ENCODE measurements around the gene RBMS3. TPM values are rescaled to one million over a fixed set of nuclear protein-coding genes. Genes with fewer than 3 reads are reported as not detected.

RBMS3 gene
- total RNA-seq, 1 donor from 2014 or later, result 65.1 TPM

DNA sequence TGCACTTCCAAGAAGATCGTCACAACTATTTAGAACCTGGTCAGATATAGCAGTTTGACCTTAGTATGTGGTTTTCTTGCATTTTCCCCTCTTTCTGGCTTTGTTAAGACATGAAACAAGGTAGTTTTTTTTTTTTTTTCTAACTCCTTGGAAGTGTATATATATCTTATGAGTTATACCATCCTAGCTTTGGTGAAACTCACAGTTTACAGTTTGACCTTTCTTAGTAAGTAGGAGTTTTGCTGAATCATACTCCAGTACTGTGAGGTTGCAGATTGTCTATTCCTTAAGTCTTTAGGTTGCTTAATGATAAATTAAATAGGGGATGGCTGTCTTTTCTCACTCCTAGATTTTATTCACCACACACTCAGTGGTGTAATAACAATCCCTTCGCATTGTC is 325.0 kb downstream of the RBMS3 start:
- Mint-ChIP-seq H3K27me3 (ENCODE audit: unreplicated experiment) (no peaks in the 10 kb centered on the region), H3K9me3 (ENCODE audit: unreplicated experiment) (no peaks in the 10 kb centered on the region), H3K36me3 (ENCODE audit: unreplicated experiment) (no peaks in the 10 kb centered on the region), H3K4me1 (ENCODE audit: low read depth, unreplicated experiment) (no peaks in the 10 kb centered on the region), H3K27ac (ENCODE audit: unreplicated experiment) (no peak overlapping the region), H3K4me3 (ENCODE audit: unreplicated experiment) (no peak overlapping the region)
- TF ChIP-seq, protein P1, sequence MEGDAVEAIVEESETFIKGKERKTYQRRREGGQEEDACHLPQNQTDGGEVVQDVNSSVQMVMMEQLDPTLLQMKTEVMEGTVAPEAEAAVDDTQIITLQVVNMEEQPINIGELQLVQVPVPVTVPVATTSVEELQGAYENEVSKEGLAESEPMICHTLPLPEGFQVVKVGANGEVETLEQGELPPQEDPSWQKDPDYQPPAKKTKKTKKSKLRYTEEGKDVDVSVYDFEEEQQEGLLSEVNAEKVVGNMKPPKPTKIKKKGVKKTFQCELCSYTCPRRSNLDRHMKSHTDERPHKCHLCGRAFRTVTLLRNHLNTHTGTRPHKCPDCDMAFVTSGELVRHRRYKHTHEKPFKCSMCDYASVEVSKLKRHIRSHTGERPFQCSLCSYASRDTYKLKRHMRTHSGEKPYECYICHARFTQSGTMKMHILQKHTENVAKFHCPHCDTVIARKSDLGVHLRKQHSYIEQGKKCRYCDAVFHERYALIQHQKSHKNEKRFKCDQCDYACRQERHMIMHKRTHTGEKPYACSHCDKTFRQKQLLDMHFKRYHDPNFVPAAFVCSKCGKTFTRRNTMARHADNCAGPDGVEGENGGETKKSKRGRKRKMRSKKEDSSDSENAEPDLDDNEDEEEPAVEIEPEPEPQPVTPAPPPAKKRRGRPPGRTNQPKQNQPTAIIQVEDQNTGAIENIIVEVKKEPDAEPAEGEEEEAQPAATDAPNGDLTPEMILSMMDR (IDR thresholded peaks at IDR 0.05; ENCODE audit: partially characterized antibody, unreplicated experiment), result no peak
- DNase-seq, result no peak

DNA sequence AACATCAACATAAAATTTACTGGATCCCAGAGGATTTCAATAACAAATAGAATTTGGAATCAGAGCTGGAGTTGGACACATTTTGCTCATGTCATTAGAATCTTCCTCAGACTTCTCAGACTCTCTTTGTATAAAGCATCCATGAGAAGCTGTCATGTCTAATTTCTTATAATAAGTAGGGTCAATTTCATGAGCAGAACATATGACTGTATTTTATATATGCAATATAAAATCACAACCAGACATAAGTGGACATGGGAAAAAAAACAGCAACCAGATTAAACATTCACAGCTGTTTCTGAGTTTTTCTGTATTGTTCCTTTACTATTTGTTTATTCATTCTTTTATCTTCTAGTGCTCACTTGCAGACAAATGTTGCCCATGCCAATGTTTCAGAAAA is 325.5 kb downstream of the RBMS3 start:
- TF ChIP-seq, protein P1 (IDR thresholded peaks at IDR 0.05; ENCODE audit: partially characterized antibody, unreplicated experiment), result no peak
- DNase-seq, result no peak
- H3K36me3 Mint-ChIP-seq (ENCODE audit: unreplicated experiment), result no peaks in the 10 kb centered on the region
- H3K4me3 Mint-ChIP-seq (ENCODE audit: unreplicated experiment), result no peak overlapping the region
- no peaks in the 10 kb centered on the region for H3K4me1 Mint-ChIP-seq (ENCODE audit: low read depth, unreplicated experiment)
- no peaks in the 10 kb centered on the region for H3K27me3 Mint-ChIP-seq (ENCODE audit: unreplicated experiment)
- H3K9me3 Mint-ChIP-seq (ENCODE audit: unreplicated experiment), result no peaks in the 10 kb centered on the region
- H3K27ac Mint-ChIP-seq (ENCODE audit: unreplicated experiment), result no peak overlapping the region

DNA sequence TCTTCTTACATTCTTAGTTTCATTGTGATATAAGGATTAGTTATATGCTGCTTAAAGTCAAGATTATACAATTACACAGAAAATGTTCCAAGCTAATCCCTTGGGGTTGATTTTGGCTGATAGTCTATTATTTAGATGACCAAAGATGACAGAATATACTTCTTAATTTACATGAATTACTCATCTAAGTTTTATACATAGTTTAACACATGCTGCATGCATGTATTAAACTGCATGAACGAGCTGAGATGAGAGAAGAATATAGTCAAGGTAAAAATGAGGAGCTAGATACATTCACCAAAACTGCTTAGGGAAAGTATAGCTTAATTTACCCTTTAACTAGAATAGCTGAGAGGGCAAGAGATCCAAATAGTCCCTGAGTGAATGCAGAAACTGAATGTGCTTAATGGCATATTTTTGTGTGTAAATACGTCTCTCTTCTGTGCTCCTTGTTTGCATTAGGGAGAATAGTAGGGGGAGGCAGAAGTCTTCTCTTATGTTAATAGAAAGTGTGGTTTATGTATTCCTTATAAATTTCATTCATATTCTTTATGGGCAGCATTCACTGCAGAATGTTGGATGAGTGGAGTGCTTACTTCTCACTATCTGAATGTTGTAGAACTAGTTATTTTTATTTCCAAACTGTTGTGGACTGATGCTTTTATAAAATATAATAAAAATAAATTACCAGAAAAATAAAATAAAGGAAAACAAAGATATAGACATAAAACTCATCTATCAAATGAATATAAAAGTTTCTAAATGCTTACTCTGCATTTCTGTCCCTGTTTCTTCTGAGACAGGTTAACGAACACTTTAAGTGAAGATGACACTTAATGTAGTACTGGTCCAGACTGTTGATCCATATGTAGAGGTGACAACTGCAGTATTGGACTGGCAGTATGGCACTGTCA is 327.8 kb downstream of the RBMS3 start:
- Mint-ChIP-seq H3K4me1 (ENCODE audit: low read depth, unreplicated experiment) (no peaks in the 10 kb centered on the region), H3K36me3 (ENCODE audit: unreplicated experiment) (no peaks in the 10 kb centered on the region)
- TF ChIP-seq, protein P1 (IDR thresholded peaks at IDR 0.05; ENCODE audit: partially characterized antibody, unreplicated experiment), result no peak

DNA sequence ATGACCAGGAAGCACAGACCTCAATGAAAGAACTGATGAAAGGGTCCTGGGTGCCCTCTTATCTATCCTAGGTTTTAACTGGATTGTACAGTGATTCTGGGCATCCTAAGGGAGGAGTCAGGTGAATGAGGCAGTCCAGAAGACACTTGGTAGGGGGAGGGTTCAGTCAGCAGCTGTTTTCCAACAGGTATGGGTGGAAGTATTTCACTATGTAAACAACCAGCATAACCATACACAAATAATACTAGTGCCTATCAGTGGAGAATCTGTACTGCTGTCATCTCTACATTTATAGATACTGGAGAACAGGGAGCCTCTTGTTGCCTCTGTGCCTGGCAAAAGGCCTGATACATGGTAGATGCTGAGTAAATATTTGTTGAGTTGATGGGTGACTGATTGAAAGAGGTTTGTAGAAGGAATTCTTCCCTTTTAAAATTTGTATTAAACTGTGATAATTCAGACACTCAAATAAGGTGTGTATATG is 328.5 kb downstream of the RBMS3 start:
- TF ChIP-seq, protein P1 (IDR thresholded peaks at IDR 0.05; ENCODE audit: partially characterized antibody, unreplicated experiment), result no peak
- DNase-seq, result no peak
- Mint-ChIP-seq H3K27me3 (ENCODE audit: unreplicated experiment) (no peaks in the 10 kb centered on the region), H3K4me1 (ENCODE audit: low read depth, unreplicated experiment) (no peaks in the 10 kb centered on the region), H3K27ac (ENCODE audit: unreplicated experiment) (no peak overlapping the region), H3K4me3 (ENCODE audit: unreplicated experiment) (no peak overlapping the region), H3K36me3 (ENCODE audit: unreplicated experiment) (no peaks in the 10 kb centered on the region), H3K9me3 (ENCODE audit: unreplicated experiment) (no peaks in the 10 kb centered on the region)

More for the DNA sequence above, 327.8 kb downstream of the RBMS3 start:
- DNase-seq, result no peak
- Mint-ChIP-seq H3K27ac (ENCODE audit: unreplicated experiment) (no peak overlapping the region), H3K4me3 (ENCODE audit: unreplicated experiment) (no peak overlapping the region), H3K9me3 (ENCODE audit: unreplicated experiment) (no peaks in the 10 kb centered on the region), H3K27me3 (ENCODE audit: unreplicated experiment) (no peaks in the 10 kb centered on the region)

DNA sequence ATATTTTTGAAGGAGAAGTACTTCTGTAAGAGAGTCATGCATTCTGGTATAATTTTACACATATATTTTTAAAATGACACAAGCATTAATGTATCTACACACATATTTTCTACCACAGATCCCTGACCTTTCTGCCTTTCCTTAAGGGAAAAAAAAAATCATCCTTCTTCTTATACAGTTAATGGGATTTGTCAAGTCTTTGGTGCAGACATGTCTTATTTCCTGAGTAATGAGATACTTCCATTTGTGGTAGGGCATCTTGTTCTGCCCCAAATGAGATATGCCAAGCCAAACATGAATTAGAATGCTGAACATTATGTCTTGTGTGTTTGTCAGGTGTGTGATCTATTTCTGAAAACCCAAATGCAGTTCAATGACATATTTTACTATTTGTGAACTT is 329.9 kb downstream of the RBMS3 start:
- DNase-seq, result no peak
- Mint-ChIP-seq H3K4me3 (ENCODE audit: unreplicated experiment) (no peak overlapping the region), H3K27me3 (ENCODE audit: unreplicated experiment) (no peaks in the 10 kb centered on the region), H3K27ac (ENCODE audit: unreplicated experiment) (no peak overlapping the region), H3K4me1 (ENCODE audit: low read depth, unreplicated experiment) (no peaks in the 10 kb centered on the region), H3K36me3 (ENCODE audit: unreplicated experiment) (no peaks in the 10 kb centered on the region), H3K9me3 (ENCODE audit: unreplicated experiment) (no peaks in the 10 kb centered on the region)
- TF ChIP-seq, protein P1 (IDR thresholded peaks at IDR 0.05; ENCODE audit: partially characterized antibody, unreplicated experiment), result no peak
